HUES6 (cell line): ENCODE results near the gene HEXB.

ENCODE experiments used
- H3K27ac ChIP-seq: 2 replicates; pipeline ENCODE4 v1.7.0; 2013; ENCODE audit warnings: low read depth, mild to moderate bottlenecking, low read length, inconsistent platforms
- H3K27me3 ChIP-seq: 2 replicates; pipeline ENCODE4 v1.6.1; 2013; ENCODE audit warnings: low read length; ENCODE audit not compliant: control insufficient read depth, insufficient read depth
- H3K36me3 ChIP-seq: 2 replicates; pipeline ENCODE4 v1.6.1; 2013; ENCODE audit warnings: low read length; ENCODE audit not compliant: control insufficient read depth, insufficient read depth
- H3K4me1 ChIP-seq: 2 replicates; pipeline ENCODE4 v1.6.1; 2013; ENCODE audit warnings: low read length; ENCODE audit not compliant: control insufficient read depth, insufficient read depth
- H3K4me3 ChIP-seq: 2 replicates; pipeline ENCODE4 v1.5.1; 2013; ENCODE audit warnings: low read depth, low read length
- H3K9ac ChIP-seq: one replicate; pipeline ENCODE4 v1.6.1; 2013; ENCODE audit warnings: mild to moderate bottlenecking, low read length
- H3K9me3 ChIP-seq: 2 replicates; pipeline ENCODE4 v1.6.1; 2013; ENCODE audit warnings: low read depth, low read length; ENCODE audit not compliant: control insufficient read depth, insufficient read depth

The HEXB gene

DNA sequence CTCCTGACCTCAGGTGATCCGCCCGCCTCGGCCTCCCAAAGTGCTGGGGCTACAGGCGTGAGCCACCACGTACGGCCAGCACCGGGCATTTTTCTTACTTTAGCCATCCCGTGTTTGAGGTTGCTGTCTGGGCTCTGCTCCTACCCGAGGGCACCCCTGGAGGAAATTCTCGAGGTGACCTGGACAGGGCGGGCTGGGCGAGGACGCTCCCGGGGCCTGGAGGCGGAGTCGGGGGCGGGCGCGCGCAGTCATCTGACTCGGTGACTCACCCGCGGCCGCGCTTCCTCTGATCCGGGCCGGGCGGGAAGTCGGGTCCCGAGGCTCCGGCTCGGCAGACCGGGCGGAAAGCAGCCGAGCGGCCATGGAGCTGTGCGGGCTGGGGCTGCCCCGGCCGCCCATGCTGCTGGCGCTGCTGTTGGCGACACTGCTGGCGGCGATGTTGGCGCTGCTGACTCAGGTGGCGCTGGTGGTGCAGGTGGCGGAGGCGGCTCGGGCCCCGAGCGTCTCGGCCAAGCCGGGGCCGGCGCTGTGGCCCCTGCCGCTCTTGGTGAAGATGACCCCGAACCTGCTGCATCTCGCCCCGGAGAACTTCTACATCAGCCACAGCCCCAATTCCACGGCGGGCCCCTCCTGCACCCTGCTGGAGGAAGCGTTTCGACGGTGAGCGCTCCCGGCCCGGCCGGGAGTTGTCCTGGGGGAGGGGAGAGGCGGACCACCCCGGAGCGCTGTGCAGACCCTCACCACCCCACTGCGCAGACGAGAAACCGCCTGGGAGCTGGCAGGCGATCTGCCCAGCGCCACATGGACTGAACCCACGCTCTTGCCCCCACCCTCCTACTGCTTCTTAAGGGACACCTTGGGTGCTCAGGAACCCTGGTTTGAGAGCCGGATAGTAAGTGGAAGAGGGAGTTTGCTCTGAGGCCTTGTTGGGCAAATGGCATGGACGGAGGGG lies at the start of gene HEXB:
TSS of gene HEXB (plus strand) at position 334 of the 952 bp plus-strand sequence. CDS start at position 362, 28 bp downstream.
- Histone ChIP-seq H3K9ac (peak within 1 kb of the TSS; percentile 88), H3K4me3 (peak within 1 kb of the TSS; percentile 95), H3K36me3 (peaks cover 9% of the 10 kb centered on the region; the same call in 1 of the 2 replicates), H3K27ac (peak within 1 kb of the TSS; percentile 66; the same call in 1 of the 2 replicates), H3K4me1 (peaks cover 17% of the 10 kb centered on the region; the same call in 1 of the 2 replicates), H3K9me3 (no peaks in the 10 kb centered on the region), H3K27me3 (no peaks in the 10 kb centered on the region)

DNA sequence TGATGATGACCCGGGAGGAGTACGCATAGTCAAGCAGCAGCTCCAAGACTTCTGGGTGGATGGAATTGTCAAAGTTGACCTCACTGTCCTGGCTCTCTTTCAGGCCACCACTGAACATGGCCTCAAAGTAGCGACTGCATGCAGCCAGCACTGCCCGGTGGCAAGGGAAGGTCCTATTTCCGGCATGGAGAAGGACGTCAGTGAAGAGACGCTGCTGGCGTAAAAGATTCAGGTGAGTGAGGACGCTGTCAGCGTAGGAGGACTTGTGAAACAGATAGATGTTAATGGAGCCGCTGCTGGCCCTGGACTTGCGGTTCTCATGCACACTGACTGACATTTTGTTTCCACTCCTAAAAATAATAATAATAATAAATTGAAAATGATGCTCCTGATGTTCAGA lies 48.9 kb upstream of the HEXB start:
- H3K9ac ChIP-seq = no peak overlapping the region
- H3K9me3 ChIP-seq = no peaks in the 10 kb centered on the region
- H3K27ac ChIP-seq = no peak overlapping the region
- peaks cover 30% of the 10 kb centered on the region for H3K4me1 ChIP-seq
- no peak overlapping the region; the same call in 1 of the 2 replicates for H3K4me3 ChIP-seq
- peaks cover 31% of the 10 kb centered on the region for H3K36me3 ChIP-seq
- H3K27me3 ChIP-seq = peaks cover 16% of the 10 kb centered on the region

DNA sequence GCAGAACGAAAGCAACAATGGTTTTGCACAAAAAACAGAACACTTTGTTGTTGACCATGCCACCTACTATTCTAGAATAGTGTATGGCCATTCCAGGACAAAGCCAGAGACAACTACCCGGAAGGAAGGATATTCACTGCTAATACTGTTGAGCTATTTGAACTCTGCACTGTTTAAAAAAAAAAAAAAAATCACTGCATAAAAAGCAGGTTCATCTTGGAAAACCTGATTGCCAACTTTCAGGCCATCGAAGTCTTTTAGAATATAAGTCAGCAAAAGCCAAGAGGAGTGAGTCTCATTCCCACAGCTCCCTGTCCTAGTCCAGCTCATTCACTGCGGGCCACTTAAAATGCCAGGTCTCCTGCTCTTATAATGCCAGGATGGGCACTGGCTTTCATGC lies 48.5 kb upstream of the HEXB start:
- no peak overlapping the region for H3K27ac ChIP-seq
- H3K4me3 ChIP-seq = peak overlapping the region; percentile 77; the same call in 1 of the 2 replicates
- peaks cover 26% of the 10 kb centered on the region for H3K4me1 ChIP-seq
- peaks cover 31% of the 10 kb centered on the region for H3K36me3 ChIP-seq
- H3K27me3 ChIP-seq = peaks cover 16% of the 10 kb centered on the region
- H3K9ac ChIP-seq = no peak overlapping the region
- H3K9me3 ChIP-seq = no peaks in the 10 kb centered on the region

DNA sequence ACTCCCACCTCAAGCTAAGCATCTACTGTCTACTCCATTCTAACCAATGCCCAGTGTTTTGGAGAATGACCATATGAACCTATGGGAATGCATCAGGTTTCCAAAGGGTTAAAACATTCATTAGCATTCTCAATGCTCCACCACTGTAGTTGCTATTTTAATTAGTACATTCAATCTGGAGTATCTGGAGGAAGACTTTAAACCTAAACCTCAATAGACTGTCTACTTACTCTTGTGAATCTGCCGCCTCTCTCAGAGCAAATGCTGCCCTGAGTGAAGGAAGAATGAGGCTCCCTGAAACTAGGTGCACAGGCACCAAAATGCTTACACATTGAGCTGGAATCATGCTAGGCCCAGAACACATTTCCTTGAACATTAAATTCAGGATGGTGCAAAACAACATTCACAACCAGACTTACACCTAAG lies 46.5 kb upstream of the HEXB start:
- Histone ChIP-seq H3K9ac (peak overlapping the region; percentile 96), H3K27ac (no peak overlapping the region), H3K4me3 (peak overlapping the region; percentile 77)

DNA sequence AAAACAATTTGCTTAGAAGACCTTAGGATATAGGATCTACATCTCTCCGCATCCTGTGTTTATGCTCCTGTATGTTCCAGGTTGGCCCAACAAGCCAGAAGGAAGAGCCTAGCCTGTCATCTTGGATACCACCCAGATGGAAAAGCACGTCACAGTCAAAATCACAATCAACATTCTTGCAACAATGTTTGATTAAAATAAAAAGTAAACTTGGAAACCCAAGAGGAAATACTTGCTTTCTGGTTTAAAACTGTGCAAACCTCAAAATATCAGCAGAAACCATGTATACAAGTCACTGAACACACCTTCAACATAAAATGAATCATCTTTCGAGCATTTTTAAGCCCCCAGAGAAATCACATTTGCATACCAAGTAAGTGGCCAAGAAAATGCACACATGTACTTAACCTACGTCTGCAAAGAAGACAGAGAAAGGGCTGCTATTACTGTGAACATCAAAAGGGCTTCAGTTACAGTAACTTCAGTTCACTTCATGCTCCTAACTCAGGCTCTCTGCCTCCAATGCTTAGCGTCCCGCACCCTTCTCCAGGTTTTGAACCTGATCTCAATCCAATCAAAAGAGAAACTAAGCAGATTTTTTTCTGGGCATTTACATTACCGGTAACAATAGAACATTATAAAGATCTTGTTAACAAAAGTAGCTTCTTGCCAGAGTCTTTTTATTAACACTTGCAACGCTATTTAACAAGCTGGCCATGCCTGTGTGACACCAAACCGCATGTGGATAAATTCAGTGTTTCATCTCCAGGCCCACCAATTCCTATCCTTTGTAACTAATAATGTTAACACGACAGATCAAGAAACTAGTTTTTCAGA lies 45.8 kb upstream of the HEXB start:
- H3K9me3 ChIP-seq = no peaks in the 10 kb centered on the region
- peaks cover 16% of the 10 kb centered on the region for H3K4me1 ChIP-seq
- peaks cover 19% of the 10 kb centered on the region for H3K36me3 ChIP-seq
- peak overlapping the region; percentile 3; the same call in 1 of the 2 replicates for H3K27ac ChIP-seq
- peak overlapping the region; percentile 77 for H3K4me3 ChIP-seq
- H3K27me3 ChIP-seq = peaks cover 40% of the 10 kb centered on the region
- peak overlapping the region; percentile 96 for H3K9ac ChIP-seq

More for the DNA sequence above, 46.5 kb upstream of the HEXB start:
- Histone ChIP-seq H3K9me3 (no peaks in the 10 kb centered on the region), H3K27me3 (peaks cover 34% of the 10 kb centered on the region), H3K4me1 (peaks cover 20% of the 10 kb centered on the region), H3K36me3 (peaks cover 22% of the 10 kb centered on the region)

- Histone ChIP-seq H3K36me3 (peaks cover 13% of the 10 kb centered on the region), H3K4me3 (peak overlapping the region; percentile 77), H3K4me1 (peaks cover 16% of the 10 kb centered on the region), H3K27ac (peak overlapping the region; percentile 3; the same call in 1 of the 2 replicates), H3K9ac (peak overlapping the region; percentile 96), H3K27me3 (peaks cover 40% of the 10 kb centered on the region), H3K9me3 (no peaks in the 10 kb centered on the region)
Measured at GRCh38 chr5:74639807-74640449, 45.1 kb upstream of the HEXB start.

GRCh38 chr5:74640450-74640953 lies 44.5 kb upstream of the HEXB start, which contains the start of gene ENC1:
TSS of gene ENC1 (minus strand) at chr5:74640728. CDS start at chr5:74636485, 4,243 bp downstream.
- H3K4me1 ChIP-seq = peaks cover 16% of the 10 kb centered on the region
- H3K36me3 ChIP-seq = peaks cover 8% of the 10 kb centered on the region
- peaks cover 40% of the 10 kb centered on the region for H3K27me3 ChIP-seq
- peak within 1 kb of the TSS; percentile 77 for H3K4me3 ChIP-seq
- H3K9ac ChIP-seq = peak within 1 kb of the TSS; percentile 96
- peak within 1 kb of the TSS; percentile 45; the same call in 1 of the 2 replicates for H3K27ac ChIP-seq
- no peaks in the 10 kb centered on the region for H3K9me3 ChIP-seq

DNA sequence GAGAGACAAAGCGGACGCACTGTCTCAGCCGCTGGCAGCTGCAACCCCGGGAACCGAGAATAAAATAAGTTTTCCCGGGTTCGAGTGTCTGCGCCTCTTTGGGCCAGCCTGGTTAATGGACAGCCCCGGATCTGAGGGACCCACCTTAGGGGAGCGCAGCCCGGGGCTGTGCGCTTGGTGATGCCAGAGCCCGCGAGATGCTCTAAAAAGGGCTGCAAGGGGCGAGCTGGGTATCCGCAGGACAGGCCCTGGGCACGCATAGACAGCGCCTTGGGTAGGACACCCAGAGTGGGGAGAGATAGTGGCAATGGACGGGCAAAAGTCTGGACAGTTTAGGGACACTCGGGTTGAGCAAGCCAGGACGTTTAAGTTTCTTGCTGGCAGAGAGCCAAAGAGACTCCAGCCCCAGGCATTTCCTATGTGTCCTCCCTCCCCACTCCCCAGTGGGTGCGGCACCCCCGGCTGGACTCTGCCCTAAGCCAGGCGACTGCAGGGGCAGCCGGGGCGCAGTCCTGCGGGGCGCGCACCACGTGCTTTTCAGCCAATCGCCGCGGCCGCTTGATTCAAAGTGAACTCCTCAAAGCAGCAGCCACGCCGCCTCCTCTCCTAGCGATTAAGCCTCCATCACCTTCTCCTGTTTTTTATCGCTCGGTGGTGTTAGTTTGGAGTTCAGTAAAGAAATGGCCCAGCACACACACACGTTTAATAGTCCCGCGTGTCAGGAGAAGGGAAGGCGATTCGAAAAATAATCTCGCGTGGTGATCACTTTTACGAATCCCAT lies 43.9 kb upstream of the HEXB start:
- Histone ChIP-seq H3K4me3 (peak overlapping the region; percentile 77), H3K27ac (peak overlapping the region; percentile 45; the same call in 1 of the 2 replicates), H3K9ac (peak overlapping the region; percentile 96), H3K36me3 (peaks cover 1% of the 10 kb centered on the region; the same call in 1 of the 2 replicates), H3K4me1 (peaks cover 16% of the 10 kb centered on the region), H3K27me3 (peaks cover 40% of the 10 kb centered on the region), H3K9me3 (no peaks in the 10 kb centered on the region)

- H3K4me1 ChIP-seq = peaks cover 16% of the 10 kb centered on the region
- peak overlapping the region; percentile 20; the same call in 1 of the 2 replicates for H3K27ac ChIP-seq
- no peaks in the 10 kb centered on the region for H3K9me3 ChIP-seq
- H3K4me3 ChIP-seq = peak overlapping the region; percentile 77
- H3K36me3 ChIP-seq = no peaks in the 10 kb centered on the region; the same call in 1 of the 2 replicates
- peaks cover 40% of the 10 kb centered on the region for H3K27me3 ChIP-seq
- H3K9ac ChIP-seq = peak overlapping the region; percentile 96
Measured at GRCh38 chr5:74641735-74642542, 43.1 kb upstream of the HEXB start.
